PFSK-1 (cell line): ENCODE results near the gene FLOT2. TPM values are rescaled to one million over a fixed set of nuclear protein-coding genes. Genes with fewer than 3 reads are reported as not detected.

Experiments
- FOXP2 ChIP-seq: optimal IDR thresholded peaks from 2 replicates; pipeline ENCODE3; 2011; ENCODE audit warnings: borderline replicate concordance, control low read depth, inconsistent platforms; ENCODE audit not compliant: insufficient read depth; ENCODE audit errors: extremely low read length, extremely low read depth
- POLR2AphosphoS5 ChIP-seq: IDR thresholded peaks from 2 replicates; pipeline ENCODE4 v1.6.1; 2012; ENCODE audit warnings: low read depth, mild to moderate bottlenecking, control low read depth, low read length, moderate library complexity
- REST ChIP-seq, 2 experiments: IDR thresholded peaks; 2 replicates each; pipeline versions ENCODE4 v1.6.1 to v1.8.0; 2011 to 2012; ENCODE audit warnings: low read depth in 2 of 2, low read length in 2 of 2, control low read depth in 1 of 2, inconsistent platforms in 1 of 2, mild to moderate bottlenecking in 1 of 2, moderate library complexity in 1 of 2; ENCODE audit not compliant: insufficient read depth in 1 of 2
- SIN3A ChIP-seq: IDR thresholded peaks from 2 replicates; pipeline ENCODE4 v1.6.1; 2012; ENCODE audit warnings: mild to moderate bottlenecking, low read length, moderate library complexity, borderline replicate concordance; ENCODE audit not compliant: insufficient read depth
- TAF1 ChIP-seq: IDR thresholded peaks from 2 replicates; pipeline ENCODE4 v1.6.1; 2012; ENCODE audit warnings: low read length, control low read depth, borderline replicate concordance; ENCODE audit not compliant: insufficient read depth
- polyA plus RNA-seq: library from polyadenylated mRNA; unstranded; fragments of >200 nt; gene quantifications from one replicate; pipeline ENCODE4 v1.2.1, GENCODE V29; 2012; ENCODE audit warnings: low read depth, missing spikeins; ENCODE audit not compliant: insufficient read length

Gene FLOT2
- 237 TPM for polyA plus RNA-seq

- TF ChIP-seq POLR2AphosphoS5 (peak; percentile 80), FOXP2 (peak; percentile 15), TAF1 (no peak), SIN3A (0 out of 2 replicates have a peak, but pooled peaks have one; percentile 6), REST (IDR thresholded peaks at IDR 0.05; ENCODE audit: insufficient read depth in 1 of 2, low read depth in 2 of 2, low read length in 2 of 2) (0 out of 4 replicates have a peak, but pooled peaks of 1 of the 2 experiments have one; percentile 11)
Measured at GRCh38 chr17:28896884-28897768, at the start of gene FLOT2. Gene FLOT2, minus strand, starts transcription at chr17:28897733. Its CDS starts 159 bp downstream, at chr17:28897574.

GRCh38 chr17:28946239-28946638, 48.7 kb upstream of the FLOT2 start:
- TF ChIP-seq REST (IDR thresholded peaks at IDR 0.05; ENCODE audit: insufficient read depth in 1 of 2, low read depth in 2 of 2, low read length in 2 of 2) (no peak), SIN3A (peak; percentile 56; the same call in 1 of the 2 replicates)

- no peak for TF ChIP-seq REST (IDR thresholded peaks at IDR 0.05; ENCODE audit: insufficient read depth in 1 of 2, low read depth in 2 of 2, low read length in 2 of 2)
- no peak for TF ChIP-seq TAF1
Measured at GRCh38 chr17:28944862-28945741, 47.6 kb upstream of the FLOT2 start.

GRCh38 chr17:28944343-28944742, 46.8 kb upstream of the FLOT2 start:
- TF ChIP-seq TAF1 (no peak), SIN3A (no peak), POLR2AphosphoS5 (no peak), FOXP2 (no peak), REST (IDR thresholded peaks at IDR 0.05; ENCODE audit: insufficient read depth in 1 of 2, low read depth in 2 of 2, low read length in 2 of 2) (no peak)
